Measurements from ENCODE around the gene CRYM.
"Not testable (repeated sequence)": the region's sequence is repeated elsewhere in the genome, so short reads cannot be mapped to it uniquely, and the experiment has no call there.

The CRYM gene

GRCh38 chr16:21277045-21277926 is 804 bp downstream of the CRYM start:
- DNase-seq, result no peak

GRCh38 chr16:21276090-21276489 is 2.0 kb downstream of the CRYM start:
- DNase-seq, result no peak

GRCh38 chr16:21275529-21275928 is 2.6 kb downstream of the CRYM start:
- DNase-seq, result no peak

GRCh38 chr16:21274172-21274726 is 3.8 kb downstream of the CRYM start:
- DNase-seq, result no peak

GRCh38 chr16:21272763-21273162 is 5.3 kb downstream of the CRYM start:
- DNase-seq, result not testable (repeated sequence)

GRCh38 chr16:21272253-21272652 is 5.8 kb downstream of the CRYM start:
- DNase-seq, result no peak

- DNase-seq, result no peak
Observed at GRCh38 chr16:21268236-21268635, 9.9 kb downstream of the CRYM start.

- DNase-seq, result no peak
Observed at GRCh38 chr16:21267298-21267697, 10.8 kb downstream of the CRYM start.

- DNase-seq, result no peak
Observed at GRCh38 chr16:21265104-21265837, 12.8 kb downstream of the CRYM start.

- DNase-seq, result no peak
Observed at GRCh38 chr16:21264571-21265036, 13.5 kb downstream of the CRYM start.

- DNase-seq, result no peak
Observed at GRCh38 chr16:21263640-21264570, 14.2 kb downstream of the CRYM start.

- no peak for DNase-seq
Observed at GRCh38 chr16:21262779-21263639, 15.1 kb downstream of the CRYM start.

GRCh38 chr16:21260870-21261791 is 17.0 kb downstream of the CRYM start:
- DNase-seq, result no peak

- DNase-seq, result no peak
Observed at GRCh38 chr16:21257284-21257683, 20.8 kb downstream of the CRYM start.

- no peak for DNase-seq
Observed at GRCh38 chr16:21256636-21257035, 21.5 kb downstream of the CRYM start.

- no peak for DNase-seq
Observed at GRCh38 chr16:21253470-21253869, 24.6 kb downstream of the CRYM start.

GRCh38 chr16:21250072-21250923 is 27.8 kb downstream of the CRYM start:
- DNase-seq, result no peak

GRCh38 chr16:21248179-21248578 is 29.9 kb downstream of the CRYM start:
- DNase-seq, result not testable (repeated sequence)

GRCh38 chr16:21244518-21245215 is 33.4 kb downstream of the CRYM start:
- DNase-seq, result no peak
